HTERT RPE-1 (cell line): ENCODE results near the gene TMEM258.

Experiments
- in situ Hi-C: fragments of 300-500 bp; cut with MboI; formaldehyde crosslinking; loops from 4 replicates; pipeline ENCODE4 v1.14.3; 2020; ENCODE audit warnings: low sequenced_read_pairs

TMEM258 gene

GRCh38 chr11:61792310-61793082 lies at the start of gene TMEM258, which contains the start of gene FEN1:
Gene TMEM258, minus strand, starts transcription at chr11:61792599. Its CDS starts 41 bp downstream, at chr11:61792558.
Gene FEN1, plus strand, starts transcription at chr11:61792911. Its CDS starts 2,451 bp downstream, at chr11:61795362.
- in situ Hi-C loops: no loop called here

GRCh38 chr11:61841636-61842527 lies 49.5 kb upstream of the TMEM258 start:
- in situ Hi-C loops: no loop called here

- in situ Hi-C loops: no loop called here
These were observed 48.0 kb upstream of the TMEM258 start for GRCh38 chr11:61840371-61840770.

- in situ Hi-C loops: no loop called here
These were observed 47.3 kb upstream of the TMEM258 start for GRCh38 chr11:61839742-61840141.

- in situ Hi-C loops: no loop called here
These were observed 46.5 kb upstream of the TMEM258 start for GRCh38 chr11:61838921-61839320.

- in situ Hi-C loops: no loop called here
These were observed 46.1 kb upstream of the TMEM258 start for GRCh38 chr11:61838501-61838900.

- in situ Hi-C loops: no loop called here
These were observed 45.1 kb upstream of the TMEM258 start for GRCh38 chr11:61837411-61838005.

- in situ Hi-C loops: no loop called here
These were observed 43.8 kb upstream of the TMEM258 start for GRCh38 chr11:61836193-61836592.

- in situ Hi-C loops: no loop called here
These were observed 42.1 kb upstream of the TMEM258 start for GRCh38 chr11:61834278-61835048.

GRCh38 chr11:61833926-61834277 lies 41.5 kb upstream of the TMEM258 start:
- in situ Hi-C loops: no loop called here

GRCh38 chr11:61833471-61833870 lies 41.1 kb upstream of the TMEM258 start:
- in situ Hi-C loops: no loop called here

GRCh38 chr11:61832754-61833153 lies 40.4 kb upstream of the TMEM258 start:
- in situ Hi-C loops: no loop called here

- in situ Hi-C loops: no loop called here
These were observed 39.8 kb upstream of the TMEM258 start for GRCh38 chr11:61832207-61832606.

GRCh38 chr11:61830237-61831105 lies 38.1 kb upstream of the TMEM258 start:
- in situ Hi-C loops: no loop called here

GRCh38 chr11:61829806-61830205 lies 37.4 kb upstream of the TMEM258 start:
- in situ Hi-C loops: no loop called here

- in situ Hi-C loops: no loop called here
These were observed 36.4 kb upstream of the TMEM258 start for GRCh38 chr11:61828629-61829407.

- in situ Hi-C loops: no loop called here
These were observed 35.9 kb upstream of the TMEM258 start for GRCh38 chr11:61828379-61828628.

GRCh38 chr11:61827571-61828378 lies 35.4 kb upstream of the TMEM258 start, which contains the start of gene FADS2:
Gene FADS2, plus strand, starts transcription at chr11:61828300. Its CDS starts 91 bp downstream, at chr11:61828391.
- in situ Hi-C loops: no loop called here
